Left ventricle myocardium superior (tissue), 1 donor: Measurements from ENCODE around the gene MBD5. TPM values are rescaled to one million over a fixed set of nuclear protein-coding genes. Genes with fewer than 3 reads are reported as not detected.
A peak's percentile ranks its signal among the peaks of the same experiment; 100 is the strongest.

ENCODE experiments used
- ATAC-seq: fragments of 200-7000 bp; cut with Tn5 transposase; one replicate; pipeline ENCODE4 v1.9.1; 2020; ENCODE audit warnings: mild to moderate bottlenecking, moderate library complexity
- DNase-seq: peaks from one replicate; pipeline ENCODE4 v3.0.0-alpha.2; 2020
- intact Hi-C: fragments of 100-400 bp; cut with micrococcal nuclease; formaldehyde crosslinking; loops from one replicate; pipeline ENCODE4 v1.11.0; 2022
- total RNA-seq: library from RNA; stranded (reverse); fragmentation: NEBNext Ultra II Directional; extraction: Animal tissue kit (Norgen Biotek cat#: 25700); gene quantifications from one replicate; pipeline ENCODE4 v1.2.1, GENCODE V29; 2021
- donor health status: DM: no; HTN: yes; CAD: no; lungs with severe emphysema.

Gene MBD5
- total RNA-seq, 1 donor from 2014 or later, result 33.7 TPM

GRCh38 chr2:148495586-148495985, 474.7 kb downstream of the MBD5 start:
- intact Hi-C loops, result no loop called here
- DNase-seq (no peak), ATAC-seq (no peak)

GRCh38 chr2:148501545-148501944, 480.7 kb downstream of the MBD5 start:
- ATAC-seq (no peak), DNase-seq (no peak)
- intact Hi-C loops, result loop anchor here (10.0 kb wide), 1 partner anchor 567 kb away; no protein-coding TSS in a partner anchor

GRCh38 chr2:148503516-148503915, 482.6 kb downstream of the MBD5 start:
- DNase-seq (no peak), ATAC-seq (no peak)
- intact Hi-C loops, result loop anchor here (10.0 kb wide), 1 partner anchor 569 kb away; no protein-coding TSS in a partner anchor

- intact Hi-C loops, result loop anchor here (10.0 kb wide), 1 partner anchor 573 kb away; no protein-coding TSS in a partner anchor
- DNase-seq, result no peak
- ATAC-seq, result peak; percentile 22
Observed at GRCh38 chr2:148507970-148508369, 487.1 kb downstream of the MBD5 start.

- no peak for ATAC-seq
- DNase-seq, result no peak
- intact Hi-C loops, result loop anchor here (10.0 kb wide), 1 partner anchor 574 kb away; no protein-coding TSS in a partner anchor
Observed at GRCh38 chr2:148508878-148509287, 488.0 kb downstream of the MBD5 start.

GRCh38 chr2:148509288-148509902, 488.5 kb downstream of the MBD5 start:
- DNase-seq (peak; percentile 82), ATAC-seq (peak; percentile 99)
- intact Hi-C loops, result loop anchor here (10.0 kb wide), 1 partner anchor 575 kb away; no protein-coding TSS in a partner anchor

- intact Hi-C loops, result no loop called here
- DNase-seq (no peak), ATAC-seq (no peak)
Observed at GRCh38 chr2:148511883-148512282, 491.0 kb downstream of the MBD5 start.

- intact Hi-C loops, result no loop called here
- DNase-seq, result no peak
Observed at GRCh38 chr2:148512501-148512900, 491.6 kb downstream of the MBD5 start.

GRCh38 chr2:148513427-148513826, 492.5 kb downstream of the MBD5 start:
- no peak for ATAC-seq
- intact Hi-C loops, result no loop called here
- no peak for DNase-seq

More at GRCh38 chr2:148512501-148512900, 491.6 kb downstream of the MBD5 start:
- ATAC-seq, result no peak

GRCh38 chr2:148515120-148515519, 494.2 kb downstream of the MBD5 start:
- ATAC-seq (no peak), DNase-seq (no peak)
- intact Hi-C loops, result no loop called here

GRCh38 chr2:148515976-148516375, 495.1 kb downstream of the MBD5 start:
- no peak for DNase-seq
- intact Hi-C loops, result no loop called here

GRCh38 chr2:148517296-148517695, 496.4 kb downstream of the MBD5 start:
- DNase-seq (no peak), ATAC-seq (no peak)
- intact Hi-C loops, result no loop called here

More at GRCh38 chr2:148515976-148516375, 495.1 kb downstream of the MBD5 start:
- no peak for ATAC-seq

- ATAC-seq (no peak), DNase-seq (no peak)
- intact Hi-C loops, result no loop called here
Observed at GRCh38 chr2:148517822-148518221, 496.9 kb downstream of the MBD5 start.

GRCh38 chr2:148519013-148519412, 498.1 kb downstream of the MBD5 start:
- DNase-seq, result no peak
- intact Hi-C loops, result no loop called here
- no peak for ATAC-seq

- ATAC-seq (no peak), DNase-seq (no peak)
- intact Hi-C loops, result no loop called here
Observed at GRCh38 chr2:148521181-148521580, 500.3 kb downstream of the MBD5 start.

GRCh38 chr2:148523315-148523714, 502.4 kb downstream of the MBD5 start:
- no peak for DNase-seq
- intact Hi-C loops, result no loop called here
- no peak for ATAC-seq

GRCh38 chr2:148524519-148524919, 503.6 kb downstream of the MBD5 start:
- no peak for DNase-seq
- ATAC-seq, result no peak
- intact Hi-C loops, result no loop called here

- intact Hi-C loops, result no loop called here
- ATAC-seq, result no peak
- DNase-seq, result no peak
Observed at GRCh38 chr2:148525130-148525529, 504.2 kb downstream of the MBD5 start.

GRCh38 chr2:148526509-148527346, 505.8 kb downstream of the MBD5 start:
- intact Hi-C loops, result no loop called here
- no peak for DNase-seq
- no peak for ATAC-seq
